Naive thymus-derived CD4-positive, alpha-beta T cell (primary cell): Measurements from ENCODE around the gene CREM. TPM values are rescaled to one million over a fixed set of nuclear protein-coding genes. Genes with fewer than 3 reads are reported as not detected.

ENCODE experiments used
- ATAC-seq: fragments of 150-1000 bp; cut with Tn5 transposase; 2 replicates; pipeline ENCODE4 v1.10.0; 2021; ENCODE audit warnings: mild to moderate bottlenecking, moderate library complexity
- CTCF ChIA-PET: fragments of 350-600 bp; sonication (Branson Sonifier 250); formaldehyde crosslinking; loops from one replicate; lab custom pipeline; 2021; ENCODE audit warnings: antibody characterized with exemption; lab: Charles Lee
- POLR2A ChIA-PET: fragments of 350-600 bp; sonication (Branson Sonifier 250); formaldehyde crosslinking; loops from one replicate; lab custom pipeline; 2021; ENCODE audit warnings: antibody characterized with exemption, inconsistent platforms; lab: Charles Lee
- DNase-seq, 9 donors: peaks; one replicate each; pipeline versions ENCODE4 v3.0.0 to v3.0.0-alpha.2; 2020 to 2022; ENCODE audit warnings: mixed read lengths in 1 of 9
- H3K27ac ChIP-seq: one replicate; pipeline ENCODE4 v1.7.0; 2013; ENCODE audit warnings: mild to moderate bottlenecking, low read depth, low read length, moderate library complexity
- H3K27me3 ChIP-seq, 2 donors: one replicate each; pipeline ENCODE4 v1.7.0; 2013; ENCODE audit warnings: low read length in 2 of 2, mild to moderate bottlenecking in 2 of 2, moderate library complexity in 2 of 2; ENCODE audit not compliant: control insufficient read depth in 2 of 2, insufficient read depth in 2 of 2
- H3K36me3 ChIP-seq, 3 experiments: 1 replicate in 2 of 3; 2 replicates in 1 of 3; pipeline ENCODE4 v1.7.0; 2013; ENCODE audit warnings: low read length in 3 of 3, mild to moderate bottlenecking in 3 of 3, moderate library complexity in 1 of 3; ENCODE audit not compliant: insufficient read depth in 3 of 3, control insufficient read depth in 2 of 3
- H3K4me1 ChIP-seq, 2 donors: one replicate each; pipeline ENCODE4 v1.7.0; 2013; ENCODE audit warnings: low read length in 2 of 2, mild to moderate bottlenecking in 2 of 2, moderate library complexity in 1 of 2; ENCODE audit not compliant: control insufficient read depth in 2 of 2, insufficient read depth in 2 of 2
- H3K4me3 ChIP-seq: 2 replicates; pipeline ENCODE4 v1.7.0; 2013; ENCODE audit warnings: mild to moderate bottlenecking, low read length
- H3K9me3 ChIP-seq, 3 experiments: 1 replicate in 2 of 3; 2 replicates in 1 of 3; pipeline ENCODE4 v1.7.0; 2013; ENCODE audit warnings: low read length in 3 of 3; ENCODE audit not compliant: control insufficient read depth in 2 of 3
- H3K27ac Mint-ChIP-seq, 9 donors: one replicate each; pipeline ENCODE4 v1.8.0; 2020 to 2022; ENCODE audit warnings: mixed read lengths in 9 of 9, mild to moderate bottlenecking in 8 of 9, moderate library complexity in 5 of 9, inconsistent platforms in 2 of 9
- H3K27me3 Mint-ChIP-seq, 5 donors: one replicate each; pipeline ENCODE4 v1.8.0; 2021 to 2022; ENCODE audit warnings: mixed read lengths in 5 of 5, mild to moderate bottlenecking in 1 of 5
- H3K36me3 Mint-ChIP-seq, 5 donors: one replicate each; pipeline ENCODE4 v1.8.0; 2020 to 2022; ENCODE audit warnings: mixed read lengths in 5 of 5, mild to moderate bottlenecking in 3 of 5, inconsistent platforms in 1 of 5
- H3K4me1 Mint-ChIP-seq, 7 donors: one replicate each; pipeline ENCODE4 v1.8.0; 2020 to 2022; ENCODE audit warnings: mixed read lengths in 7 of 7, mild to moderate bottlenecking in 3 of 7, inconsistent platforms in 1 of 7
- H3K4me3 Mint-ChIP-seq, 10 donors: one replicate each; pipeline ENCODE4 v1.8.0; 2020 to 2022; ENCODE audit warnings: mild to moderate bottlenecking in 10 of 10, mixed read lengths in 10 of 10, moderate library complexity in 6 of 10, inconsistent platforms in 2 of 10
- H3K9me3 Mint-ChIP-seq, 11 donors: one replicate each; pipeline ENCODE4 v1.8.0; 2020 to 2022; ENCODE audit warnings: mixed read lengths in 11 of 11, mild to moderate bottlenecking in 4 of 11, inconsistent platforms in 1 of 11, moderate library complexity in 1 of 11
- intact Hi-C, 2 donors: fragments of 100-400 bp; cut with micrococcal nuclease; formaldehyde crosslinking; loops; one replicate each; pipeline ENCODE4 v1.15.1; 2023
- polyA plus RNA-seq, 2 donors: library from polyadenylated mRNA; unstranded; fragments of 300-500 nt; fragmentation: Illumina TruSeq; gene quantifications; one replicate each; pipeline ENCODE4 v1.2.3, GENCODE V29; 2021
- total RNA-seq, 6 experiments: library from RNA in 5 of 6; stranded (reverse) in 5 of 6; gene quantifications; 1 replicate in 5 of 6; 2 replicates in 1 of 6; pipeline ENCODE4 v1.2.3 and lab custom pipeline; 2021 to 2026

Gene CREM
- total and polyA plus RNA-seq, 7 experiments from 2014 or later, result 13.3 to 76.2 (median 19.7) TPM

GRCh38 chr10:35201234-35201633, 74.6 kb downstream of the CREM start:
- POLR2A ChIA-PET, result interaction anchor here (0.6 to 1.4 kb wide), 3 partner anchors 75 to 309 kb away, joined by 3 to 4 read pairs (median 3); partner anchors contain the start of gene CREM
- Histone ChIP-seq H3K27ac (no peak overlapping the region), H3K27me3 (no peaks in the 10 kb centered on the region), H3K4me1 (no peaks in the 10 kb centered on the region), H3K9me3 (no peaks in the 10 kb centered on the region), H3K4me3 (no peak overlapping the region), H3K36me3 (no peaks in the 10 kb centered on the region)
- intact Hi-C loops, result no loop called here
- Mint-ChIP-seq H3K4me3 (peak overlapping the region in 1 of 10 donors; percentile 33), H3K4me1 (peaks cover 6 to 60% (median 11%) of the 10 kb centered on the region in 7 donors), H3K9me3 (no peaks in the 10 kb centered on the region), H3K36me3 (peaks cover 0 to 23% (median 0%) of the 10 kb centered on the region in 5 donors), H3K27me3 (no peaks in the 10 kb centered on the region), H3K27ac (peak overlapping the region in 3 of 9 donors; percentile 16 to 69 (median 21))
- DNase-seq (no peak), ATAC-seq (no peak)
- CTCF ChIA-PET, result no interaction called here

- ATAC-seq (no peak), DNase-seq (no peak)
- no peak overlapping the region for H3K4me3 ChIP-seq
- H3K27ac ChIP-seq, result no peak overlapping the region
- no peaks in the 10 kb centered on the region for H3K27me3 Mint-ChIP-seq
- ChIA-PET POLR2A (interaction anchor here (0.6 to 1.4 kb wide), 3 partner anchors 75 to 308 kb away, joined by 3 to 4 read pairs (median 3); partner anchors contain the start of gene CREM), CTCF (no interaction called here)
- intact Hi-C loops, result no loop called here
- no peaks in the 10 kb centered on the region for H3K27me3 ChIP-seq
- H3K4me1 Mint-ChIP-seq, result peaks cover 3 to 66% (median 11%) of the 10 kb centered on the region in 7 donors
- H3K36me3 Mint-ChIP-seq, result peaks cover 0 to 29% (median 0%) of the 10 kb centered on the region in 5 donors
- peak overlapping the region in 2 of 9 donors; percentile 10 to 21 for H3K27ac Mint-ChIP-seq
- H3K4me1 ChIP-seq, result no peaks in the 10 kb centered on the region
- no peaks in the 10 kb centered on the region for H3K36me3 ChIP-seq
- H3K9me3 ChIP-seq, result no peaks in the 10 kb centered on the region
- H3K4me3 Mint-ChIP-seq, result peak overlapping the region in 1 of 10 donors; percentile 33
- H3K9me3 Mint-ChIP-seq, result no peaks in the 10 kb centered on the region
Measured at GRCh38 chr10:35202050-35202449, 75.4 kb downstream of the CREM start.

- H3K27ac Mint-ChIP-seq, result peak overlapping the region in 1 of 9 donors; percentile 18
- H3K4me1 Mint-ChIP-seq, result peaks cover 3 to 60% (median 9%) of the 10 kb centered on the region in 7 donors
- no peak for DNase-seq
- Histone ChIP-seq H3K4me3 (no peak overlapping the region), H3K36me3 (no peaks in the 10 kb centered on the region), H3K27me3 (no peaks in the 10 kb centered on the region), H3K4me1 (no peaks in the 10 kb centered on the region), H3K9me3 (no peaks in the 10 kb centered on the region), H3K27ac (no peak overlapping the region)
- H3K27me3 Mint-ChIP-seq, result no peaks in the 10 kb centered on the region
- no peaks in the 10 kb centered on the region for H3K9me3 Mint-ChIP-seq
- ATAC-seq, result no peak
- CTCF ChIA-PET, result interaction anchor here (1.5 to 1.9 kb wide), 2 partner anchors 14 to 83 kb away, joined by 5 to 7 read pairs; no protein-coding TSS in a partner anchor
- peak overlapping the region in 1 of 10 donors; percentile 12 for H3K4me3 Mint-ChIP-seq
- POLR2A ChIA-PET, result interaction anchor here (1.2 to 1.5 kb wide), 2 partner anchors 8 to 114 kb away, joined by 3 read pairs; no protein-coding TSS in a partner anchor
- intact Hi-C loops, result no loop called here
- peaks cover 0 to 31% (median 0%) of the 10 kb centered on the region in 5 donors for H3K36me3 Mint-ChIP-seq
Measured at GRCh38 chr10:35203745-35204144, 77.1 kb downstream of the CREM start.

- no peaks in the 10 kb centered on the region for H3K27me3 ChIP-seq
- POLR2A ChIA-PET, result interaction anchor here (1.2 to 1.5 kb wide), 2 partner anchors 9 to 115 kb away, joined by 3 read pairs; no protein-coding TSS in a partner anchor
Measured at GRCh38 chr10:35204650-35205319, 78.1 kb downstream of the CREM start.

GRCh38 chr10:35206274-35206673, 79.6 kb downstream of the CREM start:
- Mint-ChIP-seq H3K9me3 (no peaks in the 10 kb centered on the region), H3K4me1 (peaks cover 3 to 66% (median 6%) of the 10 kb centered on the region in 7 donors), H3K4me3 (peak overlapping the region in 1 of 10 donors; percentile 24), H3K36me3 (peaks cover 0 to 39% (median 5%) of the 10 kb centered on the region in 5 donors), H3K27me3 (no peaks in the 10 kb centered on the region), H3K27ac (peak overlapping the region in 1 of 9 donors; percentile 82)
- DNase-seq (no peak), ATAC-seq (no peak)
- intact Hi-C loops, result no loop called here
- Histone ChIP-seq H3K9me3 (no peaks in the 10 kb centered on the region), H3K36me3 (no peaks in the 10 kb centered on the region), H3K4me1 (no peaks in the 10 kb centered on the region), H3K27me3 (no peaks in the 10 kb centered on the region), H3K27ac (no peak overlapping the region), H3K4me3 (no peak overlapping the region)
- ChIA-PET POLR2A (interaction anchor here (0.7 kb wide), 1 partner anchor 8 kb away, joined by 4 read pairs; no protein-coding TSS in a partner anchor), CTCF (interaction anchor here (1.0 kb wide), 1 partner anchor 10 kb away, joined by 5 read pairs; no protein-coding TSS in a partner anchor)

More at GRCh38 chr10:35204650-35205319, 78.1 kb downstream of the CREM start:
- Mint-ChIP-seq H3K27ac (peak overlapping the region in 1 of 9 donors; percentile 62), H3K27me3 (no peaks in the 10 kb centered on the region), H3K9me3 (no peaks in the 10 kb centered on the region), H3K4me1 (peaks cover 3 to 63% (median 9%) of the 10 kb centered on the region in 7 donors), H3K4me3 (no peak overlapping the region), H3K36me3 (peaks cover 0 to 36% (median 5%) of the 10 kb centered on the region in 5 donors)
- no peaks in the 10 kb centered on the region for H3K9me3 ChIP-seq
- intact Hi-C loops, result no loop called here
- no peak for DNase-seq
- H3K27ac ChIP-seq, result no peak overlapping the region
- no peaks in the 10 kb centered on the region for H3K36me3 ChIP-seq
- H3K4me3 ChIP-seq, result no peak overlapping the region
- CTCF ChIA-PET, result interaction anchor here (0.6 to 1.9 kb wide), 4 partner anchors 9 to 117 kb away, joined by 3 to 7 read pairs (median 4); no protein-coding TSS in a partner anchor
- ATAC-seq, result no peak
- H3K4me1 ChIP-seq, result no peaks in the 10 kb centered on the region

GRCh38 chr10:35208536-35208935, 81.9 kb downstream of the CREM start:
- Histone ChIP-seq H3K4me3 (no peak overlapping the region), H3K4me1 (no peaks in the 10 kb centered on the region), H3K27me3 (no peaks in the 10 kb centered on the region), H3K9me3 (no peaks in the 10 kb centered on the region), H3K36me3 (no peaks in the 10 kb centered on the region), H3K27ac (no peak overlapping the region)
- Mint-ChIP-seq H3K27ac (peak overlapping the region in 5 of 9 donors; percentile 28 to 96 (median 54)), H3K36me3 (peaks cover 0 to 41% (median 5%) of the 10 kb centered on the region in 5 donors), H3K27me3 (no peaks in the 10 kb centered on the region), H3K4me1 (peaks cover 0 to 60% (median 0%) of the 10 kb centered on the region in 7 donors), H3K9me3 (no peaks in the 10 kb centered on the region), H3K4me3 (peak overlapping the region in 2 of 10 donors; percentile 9 to 85)
- intact Hi-C loops, result loop anchor here in 1 of 2 donors (1.0 kb wide), 2 partner anchors 8 to 13 kb away; no protein-coding TSS in a partner anchor
- peak in 1 of 9 donors; percentile 41 for DNase-seq
- POLR2A ChIA-PET, result no interaction called here
- CTCF ChIA-PET, result no interaction called here
- peak; percentile 46 for ATAC-seq
